IMR-90 (cell line): ENCODE results near the gene SMG1. TPM values are rescaled to one million over a fixed set of nuclear protein-coding genes. Genes with fewer than 3 reads are reported as not detected.
"Not testable (repeated sequence)": the region's sequence is repeated elsewhere in the genome, so short reads cannot be mapped to it uniquely, and the experiment has no call there.

Experiments used
- ATAC-seq: fragments of 200-7000 bp; cut with Tn5 transposase; 2 replicates; pipeline ENCODE4 v1.9.1; 2020; ENCODE audit warnings: low read depth, mild to moderate bottlenecking, moderate library complexity
- BruUV-seq: library from RNA; stranded (reverse); fragments of 400-500 nt; replicated peaks from 2 replicates; lab custom pipeline; 2021; lab: Mats Ljungman, UMichigan
- CTCF ChIA-PET: fragments of 300-600 bp; formaldehyde crosslinking; extraction: SDS; loops from one replicate; lab custom pipeline; 2021; ENCODE audit warnings: antibody characterized with exemption; lab: Yijun Ruan, JAX
- POLR2A ChIA-PET: fragments of 300-600 bp; sonication (Branson Sonifier 250); formaldehyde crosslinking; loops from one replicate; lab custom pipeline; 2022; ENCODE audit warnings: antibody characterized with exemption; ENCODE audit not compliant: unreplicated experiment; lab: Charles Lee
- DNase-seq: peaks from one replicate; pipeline ENCODE4 v3.0.0; 2013
- H2AFZ ChIP-seq: replicated peaks from 2 replicates; pipeline ENCODE3; 2013; ENCODE audit warnings: low read length, mild to moderate bottlenecking; ENCODE audit not compliant: poor library complexity
- H2AK5ac ChIP-seq: 2 replicates; pipeline ENCODE4 v1.6.1; 2013; ENCODE audit warnings: low read depth, low read length, inconsistent platforms
- H2AK9ac ChIP-seq: replicated peaks from 2 replicates; pipeline ENCODE3; 2013; ENCODE audit warnings: mild to moderate bottlenecking, low read depth, low read length, moderate library complexity; ENCODE audit not compliant: poor library complexity
- H2BK120ac ChIP-seq: 2 replicates; pipeline ENCODE4 v1.6.1; 2013; ENCODE audit warnings: low read depth, low read length, inconsistent platforms
- H2BK15ac ChIP-seq: 3 replicates; pipeline ENCODE4 v1.6.1; 2013; ENCODE audit warnings: low read depth, low read length, inconsistent platforms
- H2BK20ac ChIP-seq: 2 replicates; pipeline ENCODE4 v1.6.1; 2013; ENCODE audit warnings: low read depth, mild to moderate bottlenecking, inconsistent platforms, low read length, moderate library complexity
- H2BK5ac ChIP-seq: 2 replicates; pipeline ENCODE4 v1.6.1; 2013; ENCODE audit warnings: mild to moderate bottlenecking, low read depth, low read length, inconsistent platforms; ENCODE audit not compliant: poor library complexity, severe bottlenecking
- H3K14ac ChIP-seq: replicated peaks from 2 replicates; pipeline ENCODE4 v1.6.1; 2013; ENCODE audit warnings: low read depth, low read length, inconsistent platforms
- H3K18ac ChIP-seq: 2 replicates; pipeline ENCODE4 v1.6.1; 2013; ENCODE audit warnings: low read depth, low read length, control low read depth
- H3K23ac ChIP-seq: 2 replicates; pipeline ENCODE4 v1.6.1; 2013; ENCODE audit warnings: low read depth, low read length, inconsistent platforms
- H3K27ac ChIP-seq: 2 replicates; pipeline ENCODE4 v1.5.1; 2013; ENCODE audit warnings: mild to moderate bottlenecking, control low read depth, low read length; ENCODE audit not compliant: insufficient read depth
- H3K27me3 ChIP-seq: 2 replicates; pipeline ENCODE4 v1.6.1; 2013; ENCODE audit warnings: low read length; ENCODE audit not compliant: control insufficient read depth, insufficient read depth
- H3K36me3 ChIP-seq: 2 replicates; pipeline ENCODE4 v1.6.1; 2013; ENCODE audit warnings: low read length, mixed read lengths; ENCODE audit not compliant: control insufficient read depth, insufficient read depth
- H3K4ac ChIP-seq: 2 replicates; pipeline ENCODE4 v1.6.1; 2013; ENCODE audit warnings: low read depth, low read length, inconsistent platforms
- H3K4me1 ChIP-seq: 2 replicates; pipeline ENCODE4 v1.6.1; 2013; ENCODE audit warnings: low read length, mixed read lengths; ENCODE audit not compliant: control insufficient read depth, insufficient read depth
- H3K4me2 ChIP-seq: 2 replicates; pipeline ENCODE4 v1.6.1; 2013; ENCODE audit warnings: low read depth, mild to moderate bottlenecking, control low read depth, low read length, moderate library complexity
- H3K4me3 ChIP-seq: 2 replicates; pipeline ENCODE4 v1.5.1; 2013; ENCODE audit warnings: low read depth, mild to moderate bottlenecking, control low read depth, low read length, moderate library complexity; ENCODE audit not compliant: insufficient read depth
- H3K56ac ChIP-seq: 2 replicates; pipeline ENCODE4 v1.6.1; 2013; ENCODE audit warnings: low read length, inconsistent platforms; ENCODE audit not compliant: insufficient read depth; ENCODE audit errors: extremely low read depth
- H3K79me1 ChIP-seq, 2 experiments: 2 replicates each; pipeline ENCODE4 v1.6.1; 2013; ENCODE audit warnings: low read length in 2 of 2, inconsistent platforms in 1 of 2, low read depth in 1 of 2
- H3K9ac ChIP-seq: 2 replicates; pipeline ENCODE4 v1.6.1; 2013; ENCODE audit warnings: low read depth, low read length, control low read depth
- H3K9me1 ChIP-seq: 2 replicates; pipeline ENCODE4 v1.6.1; 2013; ENCODE audit warnings: low read length, inconsistent platforms; ENCODE audit not compliant: insufficient read depth
- H3K9me3 ChIP-seq: 2 replicates; pipeline ENCODE4 v1.6.1; 2013; ENCODE audit warnings: low read length; ENCODE audit not compliant: control insufficient read depth, insufficient read depth
- H4K20me1 ChIP-seq: 2 replicates; pipeline ENCODE4 v1.6.1; 2013; ENCODE audit warnings: low read length, inconsistent platforms; ENCODE audit not compliant: insufficient read depth
- H4K5ac ChIP-seq: 2 replicates; pipeline ENCODE4 v1.6.1; 2013; ENCODE audit warnings: mild to moderate bottlenecking, low read depth, low read length, control low read depth
- H4K8ac ChIP-seq, 2 experiments: 2 replicates each; pipeline ENCODE4 v1.6.1; 2013; ENCODE audit warnings: low read depth in 2 of 2, low read length in 2 of 2, control low read depth in 1 of 2, inconsistent platforms in 1 of 2
- H4K91ac ChIP-seq: 2 replicates; pipeline ENCODE4 v1.6.1; 2013; ENCODE audit warnings: low read depth, low read length, inconsistent platforms; ENCODE audit not compliant: insufficient read depth
- WGBS, 2 experiments: methylation state at CpG; one replicate each; pipeline versions ENCODE4 v1.1.5 to v1.1.7; 2013; ENCODE audit warnings: missing lambda C conversion rate in 2 of 2; ENCODE audit not compliant: insufficient read length in 1 of 2; ENCODE audit errors: extremely low coverage in 2 of 2; 5-methylcytosine and 5-hydroxymethylcytosine counted together
- dilution Hi-C: fragments of 300-500 bp; cut with HindIII; formaldehyde crosslinking; loops from one replicate; pipeline ENCODE4 v1.14.3; 2018; ENCODE audit warnings: low sequenced_read_pairs; ENCODE audit not compliant: unreplicated experiment
- in situ Hi-C: fragments of 300-500 bp; cut with MboI; formaldehyde crosslinking; loops from 3 replicates; pipeline ENCODE4 v1.14.3; 2019; ENCODE audit warnings: low sequenced_read_pairs, inconsistent platforms, mixed read lengths
- intact Hi-C: fragments of 100-400 bp; cut with micrococcal nuclease; formaldehyde crosslinking; loops from 2 replicates; pipeline ENCODE4 v1.10.0; 2022
- polyA plus RNA-seq, 3 experiments: library from polyadenylated mRNA; depleted of rRNA; stranded (reverse); fragments of >200 nt; gene quantifications; 2 replicates each; pipeline ENCODE4 v1.2.3, GENCODE V29; 2012; ENCODE audit warnings: low replicate concordance in 1 of 3
- total RNA-seq: library from RNA; depleted of rRNA; stranded (reverse); fragments of >200 nt; gene quantifications from 2 replicates; pipeline ENCODE4 v1.2.3, GENCODE V29; 2012

SMG1 gene
- total and polyA plus RNA-seq, 2 of the 4 experiments (the other 2 are of a cell fraction) = 13.4 to 53.8 TPM

DNA sequence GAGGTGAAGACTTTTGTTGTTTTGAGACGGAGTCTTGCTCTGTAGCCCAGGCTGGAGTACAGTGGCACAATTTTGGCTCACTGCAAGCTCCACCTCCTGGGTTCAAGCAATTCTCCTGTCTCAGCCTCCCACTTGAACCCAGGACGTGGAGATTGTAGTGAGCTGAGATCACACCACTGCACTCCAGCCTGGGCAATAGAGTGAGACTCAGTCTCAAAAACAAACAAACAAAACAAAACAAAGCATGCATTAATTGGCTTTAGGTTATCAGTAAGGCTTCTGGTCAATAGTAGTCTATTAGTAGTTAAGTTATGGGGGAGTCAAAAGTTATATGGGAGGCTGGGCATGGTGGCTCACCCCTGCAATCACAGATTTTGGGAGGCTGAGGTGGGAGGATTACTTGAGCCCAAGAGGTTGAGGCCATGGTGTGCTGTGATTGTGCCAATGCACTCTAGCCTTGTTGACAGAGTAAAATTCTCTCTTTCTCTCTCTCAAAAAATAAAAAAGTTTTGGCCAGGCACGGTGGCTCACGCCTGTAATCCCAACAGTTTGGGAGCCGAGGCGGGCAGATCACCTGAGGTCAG, 30.5 kb upstream of the SMG1 start:
- H2BK5ac ChIP-seq, H3K36me3 ChIP-seq, BruUV-seq, H2AK9ac ChIP-seq, H3K27me3 ChIP-seq, H2BK15ac ChIP-seq, H4K8ac ChIP-seq, POLR2A ChIA-PET, H3K18ac ChIP-seq, H3K23ac ChIP-seq, H3K4me3 ChIP-seq, H4K91ac ChIP-seq, H3K27ac ChIP-seq, dilution Hi-C loops, H4K20me1 ChIP-seq, H3K4me2 ChIP-seq, intact Hi-C loops, H3K9ac ChIP-seq, H3K79me1 ChIP-seq, H3K4me1 ChIP-seq, ATAC-seq, H3K56ac ChIP-seq, DNase-seq, H2AFZ ChIP-seq, H3K4ac ChIP-seq, CTCF ChIA-PET, H2AK5ac ChIP-seq, H3K9me1 ChIP-seq, H3K14ac ChIP-seq, H2BK20ac ChIP-seq, H2BK120ac ChIP-seq, H4K5ac ChIP-seq, H3K9me3 ChIP-seq, in situ Hi-C loops: not testable (repeated sequence)
- WGBS, 2 experiments = no CpG with 5 or more reads among the region's 6 CpGs

GRCh38 chr16:18955874-18956580, 29.8 kb upstream of the SMG1 start:
- ATAC-seq, H3K9me3 ChIP-seq, H3K27me3 ChIP-seq, H4K20me1 ChIP-seq, H2AK9ac ChIP-seq, H3K18ac ChIP-seq, POLR2A ChIA-PET, H4K8ac ChIP-seq, H3K4me3 ChIP-seq, H3K56ac ChIP-seq, H3K14ac ChIP-seq, in situ Hi-C loops, H3K4ac ChIP-seq, H4K91ac ChIP-seq, intact Hi-C loops, H3K27ac ChIP-seq, H2BK5ac ChIP-seq, H3K9ac ChIP-seq, H2BK20ac ChIP-seq, H3K9me1 ChIP-seq, H4K5ac ChIP-seq, H3K36me3 ChIP-seq, H3K4me2 ChIP-seq, H2AFZ ChIP-seq, H2AK5ac ChIP-seq, dilution Hi-C loops, BruUV-seq, H3K4me1 ChIP-seq, H3K79me1 ChIP-seq, CTCF ChIA-PET, H2BK15ac ChIP-seq, H2BK120ac ChIP-seq, H3K23ac ChIP-seq, DNase-seq: not testable (repeated sequence)
- no CpG with 5 or more reads among the region's 21 CpGs for WGBS, 2 experiments
